Posterior vena cava (tissue), 2 donors: ENCODE measurements around the gene SLC8B1. TPM values are rescaled to one million over a fixed set of nuclear protein-coding genes. Genes with fewer than 3 reads are reported as not detected.

Experiments
- DNase-seq: peaks from one replicate; pipeline ENCODE4 v3.0.0-alpha.2; 2020; ENCODE audit warnings: low spot score
- intact Hi-C, 2 donors: fragments of 100-400 bp; cut with DNase I; formaldehyde crosslinking; loops; one replicate each; pipeline versions ENCODE4 v1.14.1 to v1.14.2; 2022 to 2023
- long read RNA-seq, 2 donors: library from polyadenylated mRNA; unstranded; transcript quantifications; one replicate each; pipeline ENCODE4 v2.0.0, GENCODE V29; 2020 to 2021
- total RNA-seq, 2 donors: library from RNA; stranded (reverse); fragmentation: NEBNext Ultra II Directional; extraction: Animal tissue kit (Norgen Biotek cat#: 25700); gene quantifications; one replicate each; pipeline ENCODE4 v1.2.1, GENCODE V29; 2021
- donor health status: DM: yes; HTN: yes; CAD: no.
- donor health status: DM: yes; HTN: yes; CAD: no.

SLC8B1 gene
- total RNA-seq, result 10 to 100 TPM; 21.6 to 29.8 TPM
- long read RNA-seq, donor 1, partial matches to known transcripts, result 9 of 12 reads
- long read RNA-seq, donor 1, other reads (novel, unspliced or antisense), result 1 of 12 reads
- long read RNA-seq, donor 2, partial matches to known transcripts, result 22 of 29 reads
- long read RNA-seq, donor 2, other reads (novel, unspliced or antisense), result 7 of 29 reads

GRCh38 chr12:113334786-113335539 is at the start of gene SLC8B1:
TSS of gene SLC8B1 (minus strand) at chr12:113335109. CDS start at chr12:113332878, 2,231 bp downstream.
- intact Hi-C loops, result no loop called here

DNA sequence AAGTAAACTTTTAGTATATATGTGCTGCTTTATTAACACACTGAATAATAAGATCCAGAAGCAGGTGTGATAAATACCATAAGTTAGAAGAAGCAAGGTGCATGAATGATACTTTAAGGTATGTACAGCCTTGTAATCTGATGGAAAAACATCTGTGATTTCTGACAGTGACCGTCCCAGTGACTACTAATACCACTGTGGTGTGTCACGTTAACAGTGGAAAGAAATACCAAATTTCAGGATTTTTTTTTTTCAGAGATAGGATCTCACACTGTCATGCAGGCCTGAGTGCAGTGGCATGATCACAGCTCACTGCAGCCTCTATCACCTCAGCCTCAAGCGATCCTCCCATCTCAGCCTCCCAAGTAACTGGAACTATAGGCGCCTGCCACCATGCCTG is 47.3 kb upstream of the SLC8B1 start:
- intact Hi-C loops, result no loop called here

More at GRCh38 chr12:113334786-113335539, at the start of gene SLC8B1:
- peak; percentile 97 for DNase-seq

GRCh38 chr12:113381220-113381619 is 46.3 kb upstream of the SLC8B1 start:
- no peak for DNase-seq
- intact Hi-C loops, result no loop called here

More for the DNA sequence above, 47.3 kb upstream of the SLC8B1 start:
- no peak for DNase-seq

DNA sequence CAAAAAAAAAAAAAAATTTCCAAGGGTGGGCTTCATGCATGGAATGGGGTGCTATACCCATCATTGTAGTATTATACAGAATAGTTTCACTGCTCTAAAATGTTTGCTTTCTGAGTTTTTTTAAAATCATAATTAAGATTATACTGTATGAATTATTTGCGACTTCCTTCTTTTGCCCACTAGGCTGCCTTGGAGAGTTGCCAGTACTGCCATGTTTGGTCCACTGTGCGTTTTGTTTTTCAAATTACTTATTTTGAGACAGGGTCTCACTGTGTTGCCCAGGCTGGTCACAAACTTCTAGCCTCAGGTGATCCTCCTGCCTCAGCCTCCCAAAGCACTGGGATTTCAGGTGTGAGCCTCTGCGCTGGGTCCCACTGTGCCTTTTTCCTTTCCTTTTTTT is 43.4 kb upstream of the SLC8B1 start:
- intact Hi-C loops, result no loop called here
- DNase-seq, result no peak

GRCh38 chr12:113374823-113375428 is 40.0 kb upstream of the SLC8B1 start:
- intact Hi-C loops, result no loop called here
- no peak for DNase-seq

- intact Hi-C loops, result no loop called here
- DNase-seq, result no peak
These were observed 39.1 kb upstream of the SLC8B1 start for GRCh38 chr12:113373969-113374368.

- intact Hi-C loops, result no loop called here
- DNase-seq, result no peak
These were observed 38.5 kb upstream of the SLC8B1 start for GRCh38 chr12:113373440-113373839.

DNA sequence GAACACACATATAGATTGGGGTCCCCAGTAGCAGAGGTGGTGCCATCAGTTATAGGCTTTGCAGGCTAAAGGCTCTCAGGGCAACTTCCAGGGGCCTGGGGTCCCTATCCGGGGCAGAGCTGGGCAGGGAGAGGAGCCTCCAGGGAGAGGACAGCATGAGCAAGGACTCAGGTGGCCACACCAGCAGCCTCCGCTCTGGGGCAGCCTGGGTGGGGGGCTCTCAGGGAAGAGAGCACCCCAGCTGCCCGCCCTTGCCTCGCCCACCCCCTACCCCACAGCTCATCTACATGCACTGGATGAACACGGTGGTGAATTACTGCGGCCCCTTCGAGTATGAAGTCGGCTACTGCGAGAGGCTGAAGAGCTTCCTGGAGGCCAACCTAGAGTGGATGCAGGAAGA is 37.5 kb upstream of the SLC8B1 start:
- DNase-seq, result no peak
- intact Hi-C loops, result no loop called here

DNA sequence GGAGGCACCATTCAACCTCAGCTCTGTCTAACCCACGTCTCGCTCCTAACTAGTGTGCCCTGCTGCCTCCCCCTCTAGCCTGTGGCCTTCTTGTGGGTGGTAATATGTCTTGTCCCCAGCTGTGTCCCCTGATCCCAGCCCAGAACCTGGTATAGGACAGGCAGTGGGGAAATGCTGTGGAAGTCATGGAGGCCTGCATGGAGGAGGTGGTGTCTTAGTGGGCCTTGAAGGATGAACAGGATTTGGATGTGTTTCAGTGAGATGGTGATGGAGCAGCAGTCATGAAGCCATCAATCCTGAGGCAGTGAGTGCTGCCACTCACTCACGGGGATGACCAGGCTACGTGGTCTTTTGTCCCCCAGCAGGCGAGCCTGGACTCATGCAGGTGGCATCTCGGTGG is 36.9 kb upstream of the SLC8B1 start:
- no peak for DNase-seq
- intact Hi-C loops, result no loop called here

DNA sequence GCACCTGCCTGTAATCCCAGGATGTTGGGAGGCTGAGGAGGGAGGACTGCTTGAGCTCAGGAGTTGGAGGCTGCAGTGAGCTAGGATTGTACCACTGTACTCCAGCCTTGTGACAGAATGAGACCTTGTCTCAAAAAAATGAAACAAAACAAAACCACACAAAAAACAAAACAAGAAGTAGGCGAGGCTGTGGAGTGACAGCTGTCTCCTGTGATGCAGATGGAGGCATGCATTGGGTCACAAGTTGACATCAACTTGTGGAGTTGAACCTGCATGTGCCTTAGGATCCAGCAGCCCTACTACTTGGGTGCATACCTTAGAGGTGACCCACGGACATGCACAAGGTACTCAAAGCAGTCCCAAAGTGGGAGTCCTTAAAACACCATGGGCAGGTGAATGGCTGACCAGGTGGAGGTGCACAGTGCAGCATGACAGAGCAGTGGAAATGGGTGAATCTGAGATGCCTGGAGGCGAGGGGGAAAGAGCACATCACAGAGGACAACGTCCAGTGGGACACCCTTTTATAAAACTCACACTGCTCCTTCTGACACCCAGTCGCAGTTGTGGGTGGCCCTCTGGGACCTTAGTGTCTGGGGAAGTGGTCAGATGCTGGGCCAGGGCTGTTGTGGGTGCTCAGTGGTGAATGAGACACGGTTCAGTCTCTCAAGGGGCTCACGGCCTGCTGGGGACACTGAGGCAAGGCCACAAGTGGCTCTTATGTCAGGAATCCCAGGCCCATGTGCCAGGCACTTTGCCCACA is 36.2 kb upstream of the SLC8B1 start:
- intact Hi-C loops, result no loop called here
- DNase-seq, result no peak

- intact Hi-C loops, result no loop called here
- no peak for DNase-seq
These were observed 34.6 kb upstream of the SLC8B1 start for GRCh38 chr12:113369391-113369985.

- DNase-seq, result no peak
- intact Hi-C loops, result no loop called here
These were observed 33.4 kb upstream of the SLC8B1 start for GRCh38 chr12:113368331-113368730.

DNA sequence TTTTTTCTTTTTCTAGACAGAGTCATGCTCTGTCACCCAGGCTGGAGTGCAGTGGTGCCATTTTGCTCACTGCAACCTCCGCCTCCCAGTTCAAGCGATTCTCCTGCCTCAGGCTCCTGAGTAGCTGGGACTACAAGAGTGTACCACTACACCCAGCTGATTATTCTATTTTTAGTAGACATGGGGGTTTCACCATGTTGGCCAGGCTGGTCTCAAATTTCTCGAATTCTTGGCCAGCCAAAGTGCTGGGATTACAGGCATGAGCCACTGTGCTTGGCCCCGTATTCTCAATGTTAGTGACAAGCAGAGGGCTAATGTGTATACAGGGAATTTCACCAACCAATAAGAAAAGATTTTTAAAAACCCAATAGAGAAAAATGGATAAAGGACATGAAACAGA is 31.9 kb upstream of the SLC8B1 start:
- intact Hi-C loops, result no loop called here
- no peak for DNase-seq

DNA sequence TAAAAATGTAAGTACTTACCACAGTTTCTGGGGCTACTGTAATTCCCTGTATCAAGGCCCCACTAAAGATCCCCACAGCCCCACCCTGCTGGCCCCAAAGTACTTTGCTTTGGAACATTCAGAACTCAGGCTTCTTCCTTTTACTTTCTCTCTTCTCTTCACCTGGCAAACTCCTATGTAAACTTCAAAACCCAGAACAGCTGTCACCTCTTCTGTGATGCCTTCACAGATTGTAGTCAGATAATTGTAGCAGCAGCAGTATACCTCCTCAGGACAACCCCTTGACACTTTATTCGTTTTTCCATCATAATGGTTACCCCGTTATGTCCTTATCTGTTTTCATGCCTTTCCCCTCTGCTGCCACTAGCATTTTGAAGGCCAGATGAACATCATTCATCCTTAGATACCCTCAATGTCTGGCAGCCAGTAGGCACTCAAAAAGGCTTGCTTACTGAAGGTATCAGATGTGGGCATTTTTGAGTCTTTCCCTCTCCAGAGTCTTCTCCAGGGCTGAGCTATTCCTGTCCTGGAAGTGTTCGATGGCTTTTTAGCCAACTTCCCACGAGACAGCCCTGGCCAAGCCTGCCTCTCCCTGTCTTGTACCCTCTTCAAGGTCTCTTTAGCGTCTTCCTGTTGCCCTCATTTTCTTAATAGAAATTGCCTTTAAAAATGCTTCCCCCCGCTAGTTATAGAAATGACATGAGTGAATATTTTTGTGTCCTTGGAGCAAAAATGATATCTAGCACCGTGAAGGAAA is 30.9 kb upstream of the SLC8B1 start:
- DNase-seq, result no peak
- intact Hi-C loops, result no loop called here

- DNase-seq, result no peak
- intact Hi-C loops, result no loop called here
These were observed 29.8 kb upstream of the SLC8B1 start for GRCh38 chr12:113364698-113365097.

- intact Hi-C loops, result no loop called here
- no peak for DNase-seq
These were observed 26.9 kb upstream of the SLC8B1 start for GRCh38 chr12:113361574-113362370.

GRCh38 chr12:113359939-113360748 is 25.2 kb upstream of the SLC8B1 start:
- intact Hi-C loops, result loop anchor here in 1 of 2 donors (5.0 kb wide), 1 partner anchor 552 kb away; no protein-coding TSS in a partner anchor
- DNase-seq, result no peak
